Measurements from ENCODE around the gene DPY30. TPM values are rescaled to one million over a fixed set of nuclear protein-coding genes. Genes with fewer than 3 reads are reported as not detected.
"Not testable (repeated sequence)": the region's sequence is repeated elsewhere in the genome, so short reads cannot be mapped to it uniquely, and the experiment has no call there.

Gene DPY30
- total RNA-seq, 1 donor from 2014 or later: 41.3 TPM

- Histone ChIP-seq H3K36me3 (no peaks in the 10 kb centered on the region), H3K9me3 (no peaks in the 10 kb centered on the region), H3K4me1 (peaks cover 26% of the 10 kb centered on the region), H3K4me3 (peak within 1 kb of the TSS; percentile 58 to 95), H3K27me3 (no peaks in the 10 kb centered on the region), H3K27ac (peak within 1 kb of the TSS; percentile 86)
- TF ChIP-seq POLR2AphosphoS5 (IDR thresholded peaks at IDR 0.05; ENCODE audit: insufficient read depth in 1 of 2, low read depth in 1 of 2) (peak; percentile 90 to 95), POLR2A (IDR thresholded peaks at IDR 0.05) (no peak)
- TF ChIP-seq, protein P1, sequence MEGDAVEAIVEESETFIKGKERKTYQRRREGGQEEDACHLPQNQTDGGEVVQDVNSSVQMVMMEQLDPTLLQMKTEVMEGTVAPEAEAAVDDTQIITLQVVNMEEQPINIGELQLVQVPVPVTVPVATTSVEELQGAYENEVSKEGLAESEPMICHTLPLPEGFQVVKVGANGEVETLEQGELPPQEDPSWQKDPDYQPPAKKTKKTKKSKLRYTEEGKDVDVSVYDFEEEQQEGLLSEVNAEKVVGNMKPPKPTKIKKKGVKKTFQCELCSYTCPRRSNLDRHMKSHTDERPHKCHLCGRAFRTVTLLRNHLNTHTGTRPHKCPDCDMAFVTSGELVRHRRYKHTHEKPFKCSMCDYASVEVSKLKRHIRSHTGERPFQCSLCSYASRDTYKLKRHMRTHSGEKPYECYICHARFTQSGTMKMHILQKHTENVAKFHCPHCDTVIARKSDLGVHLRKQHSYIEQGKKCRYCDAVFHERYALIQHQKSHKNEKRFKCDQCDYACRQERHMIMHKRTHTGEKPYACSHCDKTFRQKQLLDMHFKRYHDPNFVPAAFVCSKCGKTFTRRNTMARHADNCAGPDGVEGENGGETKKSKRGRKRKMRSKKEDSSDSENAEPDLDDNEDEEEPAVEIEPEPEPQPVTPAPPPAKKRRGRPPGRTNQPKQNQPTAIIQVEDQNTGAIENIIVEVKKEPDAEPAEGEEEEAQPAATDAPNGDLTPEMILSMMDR (IDR thresholded peaks at IDR 0.05): peak in 1 of 3 experiments; percentile 69
- intact Hi-C loops (cut with DNase I): loop anchor here (5.0 kb wide), 1 partner anchor 99 kb away; no protein-coding TSS in a partner anchor
- DNase-seq (ENCODE audit: extremely low spot score in 2 of 2): peak; percentile 96 to 97
Observed at GRCh38 chr2:32063310-32064020, 23.9 kb upstream of the DPY30 start, which contains the start of gene SPAST. SPAST (plus strand) TSS chr2:32063556; CDS start chr2:32063832, 276 bp downstream.

DNA sequence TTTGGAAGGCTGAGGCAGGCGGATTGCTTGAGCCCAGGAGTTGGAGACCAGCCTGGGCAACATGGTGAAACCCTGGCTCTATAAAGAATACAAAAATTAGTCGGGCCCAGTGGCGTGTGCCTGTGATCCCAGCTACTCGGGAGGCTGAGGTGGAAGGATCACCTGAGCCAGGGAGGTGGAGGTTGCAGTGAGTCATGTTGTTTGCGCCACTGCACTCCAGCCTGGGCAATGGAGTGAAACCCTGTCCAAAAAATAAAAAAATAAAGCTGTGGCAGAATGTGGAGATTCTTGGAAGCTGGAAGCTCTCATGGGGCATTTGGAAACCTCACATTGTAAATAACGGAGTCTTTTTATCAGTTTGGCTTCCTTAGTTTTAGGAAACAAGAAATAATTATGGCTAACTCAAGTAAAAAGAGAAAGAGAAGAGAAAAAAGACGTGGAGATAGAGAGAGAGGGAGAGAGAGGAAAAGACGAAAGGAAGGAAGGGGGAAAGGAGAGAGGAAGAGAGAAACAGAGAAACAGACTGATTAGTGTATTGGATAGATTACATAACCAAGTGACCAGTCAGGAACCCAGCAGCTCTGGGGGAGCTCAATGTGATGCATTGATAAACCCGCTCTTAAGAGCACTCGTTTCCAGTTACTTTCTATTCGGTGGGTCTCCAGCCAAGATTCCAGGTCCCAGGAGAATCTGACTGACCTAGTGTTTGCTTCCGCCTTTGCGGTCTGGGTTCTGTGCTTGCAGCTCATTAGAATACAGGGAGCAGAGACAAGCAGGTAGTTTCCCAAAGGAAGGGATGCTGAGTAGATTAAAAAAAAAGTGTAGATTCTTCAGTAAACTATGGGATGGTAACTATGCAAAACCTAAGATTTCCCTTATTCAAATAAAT lies 22.6 kb upstream of the DPY30 start:
- Histone ChIP-seq H3K27ac (peak overlapping the region; percentile 86), H3K9me3 (no peaks in the 10 kb centered on the region), H3K4me3 (peak overlapping the region; percentile 58 to 95), H3K27me3 (no peaks in the 10 kb centered on the region), H3K4me1 (peaks cover 26% of the 10 kb centered on the region), H3K36me3 (no peaks in the 10 kb centered on the region)
- TF ChIP-seq, protein P1 (IDR thresholded peaks at IDR 0.05): no peak
- TF ChIP-seq POLR2AphosphoS5 (IDR thresholded peaks at IDR 0.05; ENCODE audit: insufficient read depth in 1 of 2, low read depth in 1 of 2) (no peak), POLR2A (IDR thresholded peaks at IDR 0.05) (no peak)
- intact Hi-C loops (cut with DNase I): loop anchor here (5.0 kb wide), 1 partner anchor 100 kb away; no protein-coding TSS in a partner anchor
- no peak for DNase-seq (ENCODE audit: extremely low spot score in 2 of 2)

DNA sequence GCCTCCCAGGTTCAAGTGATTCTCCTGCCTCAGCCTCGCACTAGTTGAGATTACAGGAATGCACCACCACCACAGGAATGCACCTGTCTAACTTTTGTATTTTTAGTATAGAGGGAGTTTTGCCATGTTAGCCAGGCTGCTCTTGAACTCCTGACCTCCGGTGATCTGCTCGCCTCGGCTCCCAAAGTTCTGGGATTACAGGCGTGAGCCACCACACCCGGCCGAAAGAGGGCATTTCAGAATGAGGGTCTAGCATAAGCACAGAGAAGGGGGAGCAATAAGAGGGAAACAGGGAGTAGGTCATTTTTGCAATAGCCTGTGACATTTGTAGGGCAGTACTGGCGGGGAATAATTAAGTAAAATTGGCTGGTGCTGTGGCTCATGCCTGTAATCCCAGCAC lies 21.8 kb upstream of the DPY30 start:
- Histone ChIP-seq H3K4me3 (no peak overlapping the region), H3K27ac (no peak overlapping the region), H3K27me3 (no peaks in the 10 kb centered on the region), H3K4me1 (peaks cover 23% of the 10 kb centered on the region), H3K36me3 (no peaks in the 10 kb centered on the region), H3K9me3 (no peaks in the 10 kb centered on the region)
- intact Hi-C loops (cut with DNase I): loop anchor here (5.0 kb wide), 1 partner anchor 101 kb away; no protein-coding TSS in a partner anchor
- DNase-seq (ENCODE audit: extremely low spot score in 2 of 2): no peak
- TF ChIP-seq POLR2A (IDR thresholded peaks at IDR 0.05) (no peak), POLR2AphosphoS5 (IDR thresholded peaks at IDR 0.05; ENCODE audit: insufficient read depth in 1 of 2, low read depth in 1 of 2) (no peak)
- TF ChIP-seq, protein P1 (IDR thresholded peaks at IDR 0.05): no peak

DNA sequence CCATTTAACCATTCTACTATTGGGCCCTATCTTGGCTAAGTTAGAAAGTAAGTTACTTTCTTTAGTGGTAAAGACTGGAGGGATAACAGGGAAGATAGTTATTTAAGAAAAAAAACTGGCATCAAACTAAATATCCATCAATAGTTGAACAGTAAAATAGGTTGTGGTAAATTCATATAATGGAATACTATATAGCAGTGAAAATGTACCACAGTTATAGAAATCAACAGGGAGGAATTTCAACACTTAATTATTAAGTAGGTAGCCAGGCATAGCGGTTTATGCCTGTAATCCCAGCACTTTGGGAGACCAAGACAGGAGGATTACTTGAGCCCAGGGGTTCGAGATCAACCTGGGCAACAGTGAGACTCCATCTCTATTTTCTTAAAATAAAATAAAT lies 20.7 kb upstream of the DPY30 start:
- no peak overlapping the region for H3K4me3 ChIP-seq
- H3K36me3 ChIP-seq: no peaks in the 10 kb centered on the region
- no peak for TF ChIP-seq POLR2AphosphoS5 (IDR thresholded peaks at IDR 0.05; ENCODE audit: insufficient read depth in 1 of 2, low read depth in 1 of 2)
- H3K27me3 ChIP-seq: no peaks in the 10 kb centered on the region
- no peak for DNase-seq (ENCODE audit: extremely low spot score in 2 of 2)
- intact Hi-C loops (cut with DNase I): loop anchor here (5.0 kb wide), 1 partner anchor 102 kb away; no protein-coding TSS in a partner anchor
- H3K4me1 ChIP-seq: peaks cover 12% of the 10 kb centered on the region
- H3K9me3 ChIP-seq: no peaks in the 10 kb centered on the region
- no peak overlapping the region for H3K27ac ChIP-seq

DNA sequence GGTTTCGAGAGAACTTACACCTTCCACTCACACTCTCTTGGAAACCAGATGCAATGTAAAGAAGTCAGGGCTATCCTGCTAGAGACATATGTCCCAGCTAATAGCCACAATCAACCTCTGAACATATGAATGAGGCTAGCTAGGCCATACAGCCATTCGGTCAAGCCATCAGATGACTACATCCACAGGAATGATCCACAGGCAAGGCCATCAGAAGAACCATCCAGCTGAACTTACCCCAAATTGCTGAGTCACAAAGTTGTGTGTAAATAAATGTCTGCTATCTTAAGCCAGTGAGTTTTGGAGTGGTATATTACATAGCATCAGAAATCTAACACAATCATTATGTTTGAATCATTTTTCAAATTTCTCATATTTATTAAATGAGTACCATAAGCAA lies 18.5 kb upstream of the DPY30 start:
- Histone ChIP-seq H3K27ac (no peak overlapping the region), H3K27me3 (no peaks in the 10 kb centered on the region), H3K9me3 (no peaks in the 10 kb centered on the region), H3K4me1 (no peaks in the 10 kb centered on the region), H3K4me3 (no peak overlapping the region), H3K36me3 (no peaks in the 10 kb centered on the region)
- intact Hi-C loops (cut with DNase I): no loop called here
- no peak for DNase-seq (ENCODE audit: extremely low spot score in 2 of 2)
- no peak for TF ChIP-seq POLR2AphosphoS5 (IDR thresholded peaks at IDR 0.05; ENCODE audit: insufficient read depth in 1 of 2, low read depth in 1 of 2)
- no peak for TF ChIP-seq POLR2A (IDR thresholded peaks at IDR 0.05)
- TF ChIP-seq, protein P1 (IDR thresholded peaks at IDR 0.05): no peak

GRCh38 chr2:32054583-32054982 lies 15.0 kb upstream of the DPY30 start:
- H3K27me3 ChIP-seq; DNase-seq (ENCODE audit: extremely low spot score in 2 of 2); H3K4me3 ChIP-seq; H3K4me1 ChIP-seq; H3K36me3 ChIP-seq; H3K27ac ChIP-seq; H3K9me3 ChIP-seq; intact Hi-C loops (cut with DNase I): not testable (repeated sequence)
